ENCODE measurements around the gene MRPL52. TPM values are rescaled to one million over a fixed set of nuclear protein-coding genes. Genes with fewer than 3 reads are reported as not detected.

The MRPL52 gene
- total RNA-seq, 1 donor from 2014 or later: 28.1 TPM

DNA sequence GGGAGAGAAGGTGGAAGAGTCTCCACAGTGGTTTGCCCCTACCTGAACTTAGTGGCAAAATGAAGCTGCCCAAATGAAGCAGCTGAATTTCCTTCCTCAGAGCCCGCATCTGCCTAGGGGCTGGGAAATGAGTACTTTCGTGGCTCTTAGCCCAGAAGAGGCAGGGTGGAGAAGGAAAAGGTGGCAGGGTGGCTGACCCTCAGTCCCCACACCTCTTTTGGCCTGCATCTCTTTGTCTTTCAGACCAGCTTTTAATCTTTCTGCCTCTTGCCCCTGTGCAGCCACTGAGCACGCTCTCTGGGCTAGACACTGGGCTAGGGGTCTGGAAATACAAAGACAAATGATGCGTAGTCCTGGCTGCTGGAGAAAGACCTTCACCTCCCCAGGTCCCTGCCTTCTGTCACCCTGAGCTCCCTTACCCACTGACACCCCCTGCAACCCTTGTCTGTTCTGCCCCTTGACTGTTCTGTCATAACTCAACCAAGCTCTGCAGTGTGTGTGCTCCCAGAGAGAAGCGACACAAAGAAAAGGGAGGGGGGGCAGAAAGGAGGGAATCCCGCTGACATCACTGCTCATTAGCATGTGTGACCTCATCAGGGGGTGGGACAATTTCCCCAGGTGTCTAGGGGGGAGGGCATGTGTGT lies 53.0 kb downstream of the MRPL52 start:
- Histone ChIP-seq H3K27ac (peak overlapping the region; percentile 41), H2AFZ (replicated peaks) (peak overlapping the region; percentile 83)

GRCh38 chr14:22883173-22883976 lies 53.7 kb downstream of the MRPL52 start, which contains the start of gene REM2:
Gene REM2, plus strand, starts transcription at chr14:22883222. Its CDS starts 66 bp downstream, at chr14:22883288.
- Histone ChIP-seq H3K27ac (peak within 1 kb of the TSS; percentile 41), H3K79me2 (ENCODE audit: low read depth) (no peaks in the 10 kb centered on the region), H3K4me1 (peaks cover 24% of the 10 kb centered on the region), H3F3A (ENCODE audit: low read depth) (peaks cover 49% of the 10 kb centered on the region), H3K9ac (no peak within 1 kb of the TSS), H3K9me3 (ENCODE audit: low read depth) (no peaks in the 10 kb centered on the region), H4K20me1 (ENCODE audit: low read depth) (no peaks in the 10 kb centered on the region), H2AFZ (replicated peaks) (peak within 1 kb of the TSS; percentile 83), H3K27me3 (peaks cover 21% of the 10 kb centered on the region), H3K4me2 (peak within 1 kb of the TSS; percentile 79), H3K36me3 (no peaks in the 10 kb centered on the region), H3K4me3 (peak within 1 kb of the TSS; percentile 39)
- peaks cover 9% of the 10 kb centered on the region for H3K36me3 Mint-ChIP-seq
- peaks cover 59% of the 10 kb centered on the region for H3K4me1 Mint-ChIP-seq
- H3K27me3 Mint-ChIP-seq (ENCODE audit: insufficient read depth, low read depth): peaks cover 8% of the 10 kb centered on the region
- DNase-seq (ENCODE audit: low spot score): peak; percentile 64
- H3K4me3 Mint-ChIP-seq: peak within 1 kb of the TSS; percentile 80
- no peak for TF ChIP-seq EZH2 (IDR thresholded peaks at IDR 0.05)
- no peak for TF ChIP-seq EZH2phosphoT487 (IDR thresholded peaks at IDR 0.05)
- TF ChIP-seq, protein P1, sequence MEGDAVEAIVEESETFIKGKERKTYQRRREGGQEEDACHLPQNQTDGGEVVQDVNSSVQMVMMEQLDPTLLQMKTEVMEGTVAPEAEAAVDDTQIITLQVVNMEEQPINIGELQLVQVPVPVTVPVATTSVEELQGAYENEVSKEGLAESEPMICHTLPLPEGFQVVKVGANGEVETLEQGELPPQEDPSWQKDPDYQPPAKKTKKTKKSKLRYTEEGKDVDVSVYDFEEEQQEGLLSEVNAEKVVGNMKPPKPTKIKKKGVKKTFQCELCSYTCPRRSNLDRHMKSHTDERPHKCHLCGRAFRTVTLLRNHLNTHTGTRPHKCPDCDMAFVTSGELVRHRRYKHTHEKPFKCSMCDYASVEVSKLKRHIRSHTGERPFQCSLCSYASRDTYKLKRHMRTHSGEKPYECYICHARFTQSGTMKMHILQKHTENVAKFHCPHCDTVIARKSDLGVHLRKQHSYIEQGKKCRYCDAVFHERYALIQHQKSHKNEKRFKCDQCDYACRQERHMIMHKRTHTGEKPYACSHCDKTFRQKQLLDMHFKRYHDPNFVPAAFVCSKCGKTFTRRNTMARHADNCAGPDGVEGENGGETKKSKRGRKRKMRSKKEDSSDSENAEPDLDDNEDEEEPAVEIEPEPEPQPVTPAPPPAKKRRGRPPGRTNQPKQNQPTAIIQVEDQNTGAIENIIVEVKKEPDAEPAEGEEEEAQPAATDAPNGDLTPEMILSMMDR (IDR thresholded peaks at IDR 0.05): no peak
- H3K9me3 Mint-ChIP-seq: no peaks in the 10 kb centered on the region
- peak within 1 kb of the TSS; percentile 99 for H3K27ac Mint-ChIP-seq

More for the DNA sequence above, 53.0 kb downstream of the MRPL52 start:
- H3K4me1 Mint-ChIP-seq: peaks cover 55% of the 10 kb centered on the region
- Histone ChIP-seq H3K9ac (no peak overlapping the region), H4K20me1 (ENCODE audit: low read depth) (no peaks in the 10 kb centered on the region), H3K79me2 (ENCODE audit: low read depth) (no peaks in the 10 kb centered on the region), H3K9me3 (ENCODE audit: low read depth) (no peaks in the 10 kb centered on the region), H3K4me1 (peaks cover 24% of the 10 kb centered on the region), H3K4me3 (peak overlapping the region; percentile 39), H3F3A (ENCODE audit: low read depth) (peaks cover 43% of the 10 kb centered on the region), H3K27me3 (peaks cover 21% of the 10 kb centered on the region), H3K4me2 (peak overlapping the region; percentile 79), H3K36me3 (no peaks in the 10 kb centered on the region)
- H3K4me3 Mint-ChIP-seq: peak overlapping the region; percentile 80
- peaks cover 12% of the 10 kb centered on the region for H3K36me3 Mint-ChIP-seq
- peak; percentile 82 for DNase-seq (ENCODE audit: low spot score)
- TF ChIP-seq, protein P1 (IDR thresholded peaks at IDR 0.05): no peak
- no peak for TF ChIP-seq EZH2phosphoT487 (IDR thresholded peaks at IDR 0.05)
- no peak for TF ChIP-seq EZH2 (IDR thresholded peaks at IDR 0.05)
- peak overlapping the region; percentile 97 for H3K27ac Mint-ChIP-seq
- peaks cover 6% of the 10 kb centered on the region for H3K27me3 Mint-ChIP-seq (ENCODE audit: insufficient read depth, low read depth)
- no peaks in the 10 kb centered on the region for H3K9me3 Mint-ChIP-seq

- H3K36me3 ChIP-seq: no peaks in the 10 kb centered on the region
- no peak overlapping the region for H2AFZ ChIP-seq (replicated peaks)
- peaks cover 21% of the 10 kb centered on the region for H3K27me3 ChIP-seq
- no peak overlapping the region for H3K27ac ChIP-seq
- no peaks in the 10 kb centered on the region for H3K9me3 Mint-ChIP-seq
- TF ChIP-seq, protein P1 (IDR thresholded peaks at IDR 0.05): no peak
- no peak for TF ChIP-seq EZH2phosphoT487 (IDR thresholded peaks at IDR 0.05)
- TF ChIP-seq EZH2 (IDR thresholded peaks at IDR 0.05): no peak
- H3K4me3 Mint-ChIP-seq: peak overlapping the region; percentile 80
- H3K9me3 ChIP-seq (ENCODE audit: low read depth): no peaks in the 10 kb centered on the region
- no peaks in the 10 kb centered on the region for H4K20me1 ChIP-seq (ENCODE audit: low read depth)
- H3K4me2 ChIP-seq: peak overlapping the region; percentile 79
- H3K4me1 Mint-ChIP-seq: peaks cover 59% of the 10 kb centered on the region
- H3K4me1 ChIP-seq: peaks cover 24% of the 10 kb centered on the region
- peaks cover 8% of the 10 kb centered on the region for H3K27me3 Mint-ChIP-seq (ENCODE audit: insufficient read depth, low read depth)
- no peaks in the 10 kb centered on the region for H3K79me2 ChIP-seq (ENCODE audit: low read depth)
- H3K4me3 ChIP-seq: no peak overlapping the region
- DNase-seq (ENCODE audit: low spot score): no peak
- H3F3A ChIP-seq (ENCODE audit: low read depth): peaks cover 49% of the 10 kb centered on the region
- H3K9ac ChIP-seq: no peak overlapping the region
- peaks cover 7% of the 10 kb centered on the region for H3K36me3 Mint-ChIP-seq
- H3K27ac Mint-ChIP-seq: peak overlapping the region; percentile 99
These were observed 54.5 kb downstream of the MRPL52 start for GRCh38 chr14:22884076-22884737.

Small RNA genes within 50 kb of the gene (small RNA-seq; reads per million reads assigned to genes)
- gene RF00019: not detected

Other genes with a start within 250 kb of the MRPL52 start
- 166 and 185 TPM in 2 replicates for gene DAD1, start 240.7 kb upstream of the MRPL52 start, total RNA-seq (ENCODE audit: low replicate concordance)
- gene ABHD4, start 231.6 kb upstream of the MRPL52 start, total RNA-seq (ENCODE audit: low replicate concordance): 9.3 and 13.3 TPM in 2 replicates
- gene OR6J1, start 185.5 kb upstream of the MRPL52 start, total RNA-seq (ENCODE audit: low replicate concordance): not detected in 2 replicates
- 101 and 116 TPM in 2 replicates for gene OXA1L, start 63.2 kb upstream of the MRPL52 start, total RNA-seq (ENCODE audit: low replicate concordance)
- gene SLC7A7, start 14.5 kb upstream of the MRPL52 start, total RNA-seq (ENCODE audit: low replicate concordance): 2.8 and 5.6 TPM in 2 replicates
- gene MMP14, start 6.7 kb downstream of the MRPL52 start, total RNA-seq (ENCODE audit: low replicate concordance): 15.1 and 25.2 TPM in 2 replicates
- gene LRP10, start 41.9 kb downstream of the MRPL52 start, total RNA-seq (ENCODE audit: low replicate concordance): 0.92 and 4.2 TPM in 2 replicates
- 1.7 and 3.3 TPM in 2 replicates for gene REM2, start 53.3 kb downstream of the MRPL52 start, total RNA-seq (ENCODE audit: low replicate concordance)
- 139 and 170 TPM in 2 replicates for gene RBM23, start 89.3 kb downstream of the MRPL52 start, total RNA-seq (ENCODE audit: low replicate concordance)
- 54.6 and 97.6 TPM in 2 replicates for gene PRMT5, start 99.5 kb downstream of the MRPL52 start, total RNA-seq (ENCODE audit: low replicate concordance)
- 93.3 and 103 TPM in 2 replicates for gene HAUS4, start 127.2 kb downstream of the MRPL52 start, total RNA-seq (ENCODE audit: low replicate concordance)
- 99.6 and 147 TPM in 2 replicates for gene AJUBA, start 152.7 kb downstream of the MRPL52 start, total RNA-seq (ENCODE audit: low replicate concordance)
- gene C14orf93, start 180.3 kb downstream of the MRPL52 start, total RNA-seq (ENCODE audit: low replicate concordance): 8.2 and 11.0 TPM in 2 replicates
- gene PSMB5, start 205.0 kb downstream of the MRPL52 start, total RNA-seq (ENCODE audit: low replicate concordance): 154 and 223 TPM in 2 replicates
- not detected in 2 replicates for gene PSMB11, start 212.3 kb downstream of the MRPL52 start, total RNA-seq (ENCODE audit: low replicate concordance)
- gene CDH24, start 227.6 kb downstream of the MRPL52 start, total RNA-seq (ENCODE audit: low replicate concordance): 15.0 and 35.9 TPM in 2 replicates